GM12891 (cell line): Measurements from ENCODE around the gene RBM20.

ENCODE experiments used
- POLR2A ChIP-seq: IDR thresholded peaks from 2 replicates; pipeline ENCODE4 v1.6.1; 2011; ENCODE audit warnings: low read depth, low read length, control low read depth
- TAF1 ChIP-seq: IDR thresholded peaks from 2 replicates; pipeline ENCODE4 v1.6.1; 2011; ENCODE audit warnings: low read depth, low read length, control low read depth

DNA sequence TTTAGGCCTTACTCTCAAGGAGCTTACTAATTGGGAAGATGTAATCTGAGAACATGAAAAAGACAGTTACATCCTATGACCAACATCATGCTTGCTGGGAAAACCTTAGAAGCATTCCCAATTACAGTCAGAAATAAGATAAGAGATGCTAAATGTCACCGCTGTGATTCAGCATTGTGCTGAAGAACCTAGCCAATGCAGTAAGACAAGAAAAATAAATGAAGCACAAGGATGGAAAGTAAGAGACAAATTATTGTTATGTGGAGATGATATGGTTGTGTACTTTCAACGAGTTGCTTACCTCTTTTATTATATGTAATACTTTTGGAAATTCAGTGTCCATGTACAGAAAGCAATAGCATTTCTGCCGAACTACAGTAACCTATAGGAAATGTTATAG is 104.8 kb downstream of the RBM20 start:
- TF ChIP-seq POLR2A (no peak), TAF1 (no peak)
